Transverse colon (tissue), 4 donors: Measurements from ENCODE around the gene NLRX1. TPM values are rescaled to one million over a fixed set of nuclear protein-coding genes. Genes with fewer than 3 reads are reported as not detected.

Experiments
- DNase-seq: peaks from one replicate; pipeline ENCODE4 v3.0.0-alpha.2; 2019
- H3K27ac ChIP-seq, 4 donors: fragments of 200-600 bp; sonication (generic); 2 replicates each; pipeline ENCODE4 v1.5.1; 2016 to 2018; ENCODE audit warnings: inconsistent platforms in 4 of 4
- H3K27me3 ChIP-seq: fragments of 200-600 bp; sonication (generic); 2 replicates; pipeline ENCODE4 v1.5.1; 2017; ENCODE audit warnings: inconsistent platforms
- H3K36me3 ChIP-seq, 4 donors: fragments of 200-600 bp; sonication (generic); 2 replicates each; pipeline ENCODE4 v1.5.1; 2017 to 2019; ENCODE audit warnings: inconsistent platforms in 4 of 4
- H3K4me1 ChIP-seq, 4 donors: fragments of 200-600 bp; sonication (generic); 2 replicates each; pipeline ENCODE4 v1.5.1; 2017 to 2020; ENCODE audit warnings: inconsistent platforms in 4 of 4
- H3K4me3 ChIP-seq, 4 donors: fragments of 200-600 bp; sonication (generic); 1 replicate in 1 of 4; 2 replicates in 3 of 4; pipeline versions ENCODE4 v1.5.1 to v1.6.1; 2017 to 2019; ENCODE audit warnings: inconsistent platforms in 4 of 4
- H3K9me3 ChIP-seq, 2 donors: fragments of 200-600 bp; sonication (generic); 2 replicates each; pipeline ENCODE4 v1.5.1; 2017 to 2019; ENCODE audit warnings: inconsistent platforms in 2 of 2
- CTCF ChIP-seq, 5 experiments: fragments of 200-600 bp in 3 of 5; fragments of 450-650 bp in 2 of 5; sonication (generic) in 3 of 5; IDR thresholded peaks; 1 replicate in 2 of 5; 2 replicates in 3 of 5; pipeline ENCODE4 v1.5.1; 2016 to 2017; ENCODE audit warnings: antibody characterized with exemption in 5 of 5, inconsistent platforms in 3 of 5, mild to moderate bottlenecking in 2 of 5, moderate library complexity in 1 of 5
- EP300 ChIP-seq: sonication (generic); formaldehyde crosslinking; IDR thresholded peaks from one replicate; pipeline ENCODE4 v1.6.1; 2017; ENCODE audit warnings: antibody characterized with exemption, low read depth
- POLR2A ChIP-seq: fragments of 450-650 bp; IDR thresholded peaks from one replicate; pipeline ENCODE4 v1.6.1; 2016; ENCODE audit warnings: antibody characterized with exemption, mild to moderate bottlenecking, moderate library complexity
- POLR2AphosphoS5 ChIP-seq, 3 donors: sonication (generic); formaldehyde crosslinking; IDR thresholded peaks; one replicate each; pipeline ENCODE4 v1.6.1; 2016; ENCODE audit warnings: antibody characterized with exemption in 3 of 3
- WGBS, 2 donors: methylation state at CpG; one replicate each; pipeline ENCODE4 v1.1.5; 2018; ENCODE audit warnings: low coverage in 1 of 2; 5-methylcytosine and 5-hydroxymethylcytosine counted together
- in situ Hi-C, 4 donors: fragments of 200-750 bp; cut with MboI; loops; one replicate each; pipeline versions ENCODE4 v1.15.0 to v1.15.1; 2017; ENCODE audit warnings: low sequenced_read_pairs in 3 of 4, low pct_ligation_motif_present in 1 of 4, low pct_unique_long_range_greater_than_20kb in 1 of 4
- intact Hi-C: fragments of 100-400 bp; cut with DNase I; formaldehyde crosslinking; loops from one replicate; pipeline ENCODE4 v1.15.1; 2023; ENCODE audit warnings: low total_unique reads
- total RNA-seq, 4 donors: library from RNA; depleted of rRNA; stranded (reverse); fragments of >200 nt; gene quantifications; one replicate each; pipeline ENCODE4 v1.1.0, GENCODE V29; 2016

The NLRX1 gene
- total RNA-seq, 4 donors from 2014 or later, result 16.4 to 30.1 (median 18.2) TPM

- Histone ChIP-seq H3K9me3 (no peaks in the 10 kb centered on the region), H3K4me1 (peaks cover 0 to 10% (median 5%) of the 10 kb centered on the region in 4 donors), H3K27me3 (no peaks in the 10 kb centered on the region), H3K36me3 (no peaks in the 10 kb centered on the region), H3K4me3 (no peak overlapping the region), H3K27ac (no peak overlapping the region)
- no peak for TF ChIP-seq CTCF (IDR thresholded peaks at IDR 0.05)
- no peak for TF ChIP-seq EP300
- TF ChIP-seq POLR2A, result no peak
- TF ChIP-seq POLR2AphosphoS5 (IDR thresholded peaks at IDR 0.05), result no peak
- WGBS, 2 donors, result 95% methylated on average over 5 of the region's 5 CpGs; no CpG with 5 or more reads in 1 of the 2 donors
- in situ Hi-C loops, result no loop called here
- intact Hi-C loops, result no loop called here
- no peak for DNase-seq
These were observed 24.5 kb downstream of the NLRX1 start for GRCh38 chr11:119193001-119193400.

- TF ChIP-seq EP300 (no peak), CTCF (IDR thresholded peaks at IDR 0.05) (no peak), POLR2AphosphoS5 (IDR thresholded peaks at IDR 0.05) (no peak), POLR2A (no peak)
These were observed 25.1 kb downstream of the NLRX1 start for GRCh38 chr11:119193626-119194025.

GRCh38 chr11:119194811-119195440 is 26.4 kb downstream of the NLRX1 start:
- in situ Hi-C loops, result no loop called here
- Histone ChIP-seq H3K27ac (no peak overlapping the region), H3K27me3 (no peaks in the 10 kb centered on the region)

More at GRCh38 chr11:119193626-119194025, 25.1 kb downstream of the NLRX1 start:
- Histone ChIP-seq H3K4me3 (no peak overlapping the region), H3K27me3 (no peaks in the 10 kb centered on the region), H3K4me1 (peaks cover 0 to 9% (median 5%) of the 10 kb centered on the region in 4 donors), H3K27ac (no peak overlapping the region), H3K9me3 (no peaks in the 10 kb centered on the region), H3K36me3 (no peaks in the 10 kb centered on the region)
- WGBS, 2 donors, result 88% methylated on average over 10 of the region's 10 CpGs; no CpG with 5 or more reads in 1 of the 2 donors
- intact Hi-C loops, result no loop called here
- in situ Hi-C loops, result no loop called here
- DNase-seq, result no peak

GRCh38 chr11:119195680-119196079 is 27.2 kb downstream of the NLRX1 start:
- no peak overlapping the region for H3K27ac ChIP-seq
- WGBS, 2 donors, result 36% methylated on average over 6 of the region's 6 CpGs; no CpG with 5 or more reads in 1 of the 2 donors
- H3K36me3 ChIP-seq, result no peaks in the 10 kb centered on the region
- intact Hi-C loops, result no loop called here
- H3K4me1 ChIP-seq, result peaks cover 0 to 6% (median 0%) of the 10 kb centered on the region in 4 donors
- in situ Hi-C loops, result no loop called here
- no peak for TF ChIP-seq POLR2A
- TF ChIP-seq CTCF (IDR thresholded peaks at IDR 0.05), result no peak
- no peak for TF ChIP-seq POLR2AphosphoS5 (IDR thresholded peaks at IDR 0.05)
- H3K27me3 ChIP-seq, result no peaks in the 10 kb centered on the region
- DNase-seq, result peak; percentile 66
- H3K9me3 ChIP-seq, result no peaks in the 10 kb centered on the region
- no peak overlapping the region for H3K4me3 ChIP-seq

More at GRCh38 chr11:119194811-119195440, 26.4 kb downstream of the NLRX1 start:
- Histone ChIP-seq H3K4me3 (no peak overlapping the region), H3K36me3 (no peaks in the 10 kb centered on the region), H3K9me3 (no peaks in the 10 kb centered on the region), H3K4me1 (peaks cover 0 to 6% (median 0%) of the 10 kb centered on the region in 4 donors)
- intact Hi-C loops, result no loop called here
- DNase-seq, result no peak
- TF ChIP-seq CTCF (IDR thresholded peaks at IDR 0.05), result no peak
- no peak for TF ChIP-seq POLR2AphosphoS5 (IDR thresholded peaks at IDR 0.05)
- no peak for TF ChIP-seq EP300
- no peak for TF ChIP-seq POLR2A
- WGBS, 2 donors, result 73 to 79% methylated on average over 3 to 7 of the region's 7 CpGs
